ENCODE results near the gene S100A11.

S100A11 gene

GRCh38 chr1:152039461-152039860 lies 2.7 kb upstream of the S100A11 start:
- no peak for DNase-seq (ENCODE audit: low spot score)

GRCh38 chr1:152038871-152039270 lies 2.1 kb upstream of the S100A11 start:
- no peak for DNase-seq (ENCODE audit: low spot score)

- DNase-seq (ENCODE audit: low spot score): peak; percentile 39
Measured at GRCh38 chr1:152035539-152036266, 1.1 kb downstream of the S100A11 start.

- DNase-seq (ENCODE audit: low spot score): peak; percentile 84
Measured at GRCh38 chr1:152034654-152035538, 1.9 kb downstream of the S100A11 start.

- no peak for DNase-seq (ENCODE audit: low spot score)
Measured at GRCh38 chr1:152034324-152034653, 2.5 kb downstream of the S100A11 start.

GRCh38 chr1:152029929-152030211 lies 6.9 kb downstream of the S100A11 start:
- DNase-seq (ENCODE audit: low spot score): no peak

- DNase-seq (ENCODE audit: low spot score): peak; percentile 36
Measured at GRCh38 chr1:152029144-152029928, 7.5 kb downstream of the S100A11 start.

GRCh38 chr1:152026895-152027294 lies 9.9 kb downstream of the S100A11 start:
- no peak for DNase-seq (ENCODE audit: low spot score)

- no peak for DNase-seq (ENCODE audit: low spot score)
Measured at GRCh38 chr1:152024223-152024622, 12.6 kb downstream of the S100A11 start.

GRCh38 chr1:152023221-152023620 lies 13.6 kb downstream of the S100A11 start:
- no peak for DNase-seq (ENCODE audit: low spot score)

GRCh38 chr1:152022474-152022873 lies 14.3 kb downstream of the S100A11 start:
- no peak for DNase-seq (ENCODE audit: low spot score)

GRCh38 chr1:152021569-152021968 lies 15.2 kb downstream of the S100A11 start:
- DNase-seq (ENCODE audit: low spot score): no peak

- DNase-seq (ENCODE audit: low spot score): no peak
Measured at GRCh38 chr1:152020849-152021248, 16.0 kb downstream of the S100A11 start.

GRCh38 chr1:152018537-152018936 lies 18.3 kb downstream of the S100A11 start:
- DNase-seq (ENCODE audit: low spot score): peak; percentile 16

GRCh38 chr1:152015766-152016165 lies 21.0 kb downstream of the S100A11 start:
- DNase-seq (ENCODE audit: low spot score): no peak

GRCh38 chr1:152014943-152015342 lies 21.9 kb downstream of the S100A11 start:
- no peak for DNase-seq (ENCODE audit: low spot score)

GRCh38 chr1:152013664-152014237 lies 23.1 kb downstream of the S100A11 start:
- DNase-seq (ENCODE audit: low spot score): peak; percentile 53

- no peak for DNase-seq (ENCODE audit: low spot score)
Measured at GRCh38 chr1:152009691-152010090, 27.1 kb downstream of the S100A11 start.

- no peak for DNase-seq (ENCODE audit: low spot score)
Measured at GRCh38 chr1:152007047-152007446, 29.8 kb downstream of the S100A11 start.

- no peak for DNase-seq (ENCODE audit: low spot score)
Measured at GRCh38 chr1:152005360-152005912, 31.4 kb downstream of the S100A11 start.

GRCh38 chr1:152003846-152004442 lies 32.9 kb downstream of the S100A11 start:
- DNase-seq (ENCODE audit: low spot score): no peak

GRCh38 chr1:152002960-152003359 lies 33.8 kb downstream of the S100A11 start:
- DNase-seq (ENCODE audit: low spot score): no peak

Measured in activated CD4-positive, alpha-beta T cell treated with anti-CD3 and anti-CD28 coated beads, Interleukin-2, Interleukin-4, amounts not matched to agents 100 ng/mL and 50 ng/mL, durations not matched to agents 16 hours and 8 hours (primary cell).